Mammary epithelial cell (primary cell): Measurements from ENCODE around the gene YIPF5.

Experiments
- CTCF ChIP-seq, 2 donors: IDR thresholded peaks in 1 of 2; conservative IDR thresholded peaks in 1 of 2; 2 replicates each; pipeline ENCODE4 v1.5.1; 2011 to 2012; ENCODE audit warnings: inconsistent platforms in 2 of 2, low read length in 2 of 2, mild to moderate bottlenecking in 2 of 2, control low read depth in 1 of 2, low read depth in 1 of 2; ENCODE audit not compliant: insufficient read depth in 1 of 2; ENCODE audit errors: extremely low read depth in 1 of 2
- EZH2 ChIP-seq: IDR thresholded peaks from 2 replicates; pipeline ENCODE4 v1.6.1; 2012; ENCODE audit warnings: low read length, inconsistent platforms, borderline replicate concordance

GRCh38 chr5:144130306-144130705 lies 40.2 kb downstream of the YIPF5 start:
- TF ChIP-seq CTCF (conservative IDR thresholded peaks at IDR 0.05 in 1 of 2, IDR thresholded peaks at IDR 0.05 in 1 of 2; ENCODE audit: extremely low read depth in 1 of 2, insufficient read depth in 1 of 2, low read depth in 1 of 2, low read length in 2 of 2) (no peak), EZH2 (no peak)
